Measurements from ENCODE around the gene ALDH9A1.
"Not testable (repeated sequence)": the region's sequence is repeated elsewhere in the genome, so short reads cannot be mapped to it uniquely, and the experiment has no call there.

- not testable (repeated sequence) for TF ChIP-seq CTCF (conservative IDR thresholded peaks at IDR 0.05; ENCODE audit: low read depth, low read length); RAD21 (IDR thresholded peaks at IDR 0.05; ENCODE audit: low read length); SMC3 (IDR thresholded peaks at IDR 0.05; ENCODE audit: low read depth, low read length); POLR2A (IDR thresholded peaks at IDR 0.05; ENCODE audit: low read depth, low read length); MAFK (IDR thresholded peaks at IDR 0.05; ENCODE audit: low read depth, low read length); USF2 (IDR thresholded peaks at IDR 0.05; ENCODE audit: low read depth, low read length)
These were observed 18.1 kb upstream of the ALDH9A1 start for GRCh38 chr1:165716265-165717051.
